Erythroblast (primary cell): ENCODE results near the gene PRKAG1.

Experiments
- GATA1 ChIP-seq: IDR thresholded peaks from 2 replicates; pipeline ENCODE4 v1.6.1; 2011; ENCODE audit warnings: low read depth, mild to moderate bottlenecking, control low read depth, low read length, moderate library complexity
- POLR2A ChIP-seq: IDR thresholded peaks from 2 replicates; pipeline ENCODE4 v1.6.1; 2011; ENCODE audit warnings: mild to moderate bottlenecking, low read length

- TF ChIP-seq POLR2A, result no peak
- no peak for TF ChIP-seq GATA1
These were observed 13.7 kb upstream of the PRKAG1 start for GRCh38 chr12:49032276-49032675.
